ENCODE data around the gene MYB. TPM values are rescaled to one million over a fixed set of nuclear protein-coding genes. Genes with fewer than 3 reads are reported as not detected.

The MYB gene
- total RNA-seq, 2 donors from 2014 or later: not detected

DNA sequence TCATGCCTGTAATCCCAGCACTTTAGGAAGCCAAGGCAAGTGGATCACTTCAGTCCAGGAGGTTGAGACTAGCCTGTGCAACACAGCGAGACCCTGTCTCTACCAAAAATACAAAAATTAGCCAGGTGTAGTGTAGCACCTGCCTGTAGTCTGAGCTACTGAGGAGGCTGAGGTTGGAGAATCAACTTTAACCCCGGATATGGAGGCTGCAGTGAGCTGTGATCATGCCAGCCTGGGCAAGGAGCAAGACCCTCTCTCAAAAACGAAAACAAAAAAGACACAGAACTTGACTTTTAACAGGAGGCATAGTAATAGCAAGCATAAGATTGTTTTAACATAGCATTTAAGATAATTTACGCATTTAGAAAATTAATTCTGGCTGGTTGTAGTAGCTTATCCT is 32.5 kb downstream of the MYB start:
- ATAC-seq (ENCODE audit: insufficient number of reproducible peaks, low FRiP score, low read depth): no peak
- no peak for DNase-seq (ENCODE audit: low spot score)
- Histone ChIP-seq H3K36me3 (no peaks in the 10 kb centered on the region), H3K4me3 (no peak overlapping the region), H3K27ac (no peak overlapping the region), H3K4me1 (ENCODE audit: control insufficient read depth in 1 of 2, low read depth in 2 of 2) (no peaks in the 10 kb centered on the region), H3K27me3 (replicated peaks; ENCODE audit: insufficient read depth) (no peaks in the 10 kb centered on the region), H3K9me3 (no peaks in the 10 kb centered on the region)
- TF ChIP-seq, protein P1, sequence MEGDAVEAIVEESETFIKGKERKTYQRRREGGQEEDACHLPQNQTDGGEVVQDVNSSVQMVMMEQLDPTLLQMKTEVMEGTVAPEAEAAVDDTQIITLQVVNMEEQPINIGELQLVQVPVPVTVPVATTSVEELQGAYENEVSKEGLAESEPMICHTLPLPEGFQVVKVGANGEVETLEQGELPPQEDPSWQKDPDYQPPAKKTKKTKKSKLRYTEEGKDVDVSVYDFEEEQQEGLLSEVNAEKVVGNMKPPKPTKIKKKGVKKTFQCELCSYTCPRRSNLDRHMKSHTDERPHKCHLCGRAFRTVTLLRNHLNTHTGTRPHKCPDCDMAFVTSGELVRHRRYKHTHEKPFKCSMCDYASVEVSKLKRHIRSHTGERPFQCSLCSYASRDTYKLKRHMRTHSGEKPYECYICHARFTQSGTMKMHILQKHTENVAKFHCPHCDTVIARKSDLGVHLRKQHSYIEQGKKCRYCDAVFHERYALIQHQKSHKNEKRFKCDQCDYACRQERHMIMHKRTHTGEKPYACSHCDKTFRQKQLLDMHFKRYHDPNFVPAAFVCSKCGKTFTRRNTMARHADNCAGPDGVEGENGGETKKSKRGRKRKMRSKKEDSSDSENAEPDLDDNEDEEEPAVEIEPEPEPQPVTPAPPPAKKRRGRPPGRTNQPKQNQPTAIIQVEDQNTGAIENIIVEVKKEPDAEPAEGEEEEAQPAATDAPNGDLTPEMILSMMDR (IDR thresholded peaks at IDR 0.05): no peak

DNA sequence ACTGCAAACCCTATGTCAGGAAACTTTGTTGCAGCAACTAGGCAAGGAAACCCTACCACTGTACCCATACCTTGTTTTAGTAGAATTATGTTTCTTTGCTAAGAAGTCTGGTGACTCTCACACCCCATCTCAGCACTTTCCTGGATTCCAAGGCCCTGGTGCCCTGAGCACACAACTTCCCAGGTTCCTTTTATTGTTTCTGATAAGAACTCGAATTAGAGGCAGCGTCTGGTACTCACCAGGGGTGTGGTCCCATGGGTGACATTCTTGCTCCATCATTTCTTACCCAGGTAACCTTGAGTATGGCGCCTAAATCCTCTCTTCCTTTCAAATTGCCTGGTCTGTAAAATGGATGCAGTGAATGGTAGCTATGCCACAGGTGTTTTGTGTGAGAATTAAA is 34.1 kb downstream of the MYB start:
- H3K4me1 ChIP-seq (ENCODE audit: control insufficient read depth in 1 of 2, low read depth in 2 of 2): no peaks in the 10 kb centered on the region
- ATAC-seq (ENCODE audit: insufficient number of reproducible peaks, low FRiP score, low read depth): no peak
- no peaks in the 10 kb centered on the region for H3K9me3 ChIP-seq
- no peak for DNase-seq (ENCODE audit: low spot score)
- H3K27me3 ChIP-seq (replicated peaks; ENCODE audit: insufficient read depth): no peaks in the 10 kb centered on the region
- no peak overlapping the region for H3K27ac ChIP-seq
- no peaks in the 10 kb centered on the region for H3K36me3 ChIP-seq
- TF ChIP-seq, protein P1 (IDR thresholded peaks at IDR 0.05): no peak
- H3K4me3 ChIP-seq: no peak overlapping the region

DNA sequence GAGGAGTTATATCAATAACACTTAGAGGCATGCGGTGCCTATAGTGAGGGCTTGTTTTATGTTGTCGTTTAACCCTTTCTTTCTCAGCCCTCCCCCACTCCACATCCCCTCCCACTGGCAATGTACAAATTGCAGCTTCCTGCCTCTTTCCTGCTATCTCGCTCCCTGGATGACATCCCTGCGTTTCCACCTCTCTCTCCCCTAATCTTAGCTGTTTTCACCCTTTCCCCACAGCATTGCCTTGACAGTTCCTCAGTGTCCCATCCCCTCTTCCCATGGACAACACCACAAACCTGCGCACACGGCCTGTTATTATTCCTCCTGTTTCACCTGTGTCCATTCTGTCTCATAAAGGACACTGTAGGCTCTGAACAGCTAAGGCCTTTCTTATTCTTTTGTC is 34.5 kb downstream of the MYB start:
- ATAC-seq (ENCODE audit: insufficient number of reproducible peaks, low FRiP score, low read depth): no peak
- Histone ChIP-seq H3K27ac (no peak overlapping the region), H3K9me3 (no peaks in the 10 kb centered on the region), H3K36me3 (no peaks in the 10 kb centered on the region), H3K4me1 (ENCODE audit: control insufficient read depth in 1 of 2, low read depth in 2 of 2) (no peaks in the 10 kb centered on the region), H3K4me3 (no peak overlapping the region), H3K27me3 (replicated peaks; ENCODE audit: insufficient read depth) (no peaks in the 10 kb centered on the region)
- TF ChIP-seq, protein P1 (IDR thresholded peaks at IDR 0.05): no peak
- no peak for DNase-seq (ENCODE audit: low spot score)

DNA sequence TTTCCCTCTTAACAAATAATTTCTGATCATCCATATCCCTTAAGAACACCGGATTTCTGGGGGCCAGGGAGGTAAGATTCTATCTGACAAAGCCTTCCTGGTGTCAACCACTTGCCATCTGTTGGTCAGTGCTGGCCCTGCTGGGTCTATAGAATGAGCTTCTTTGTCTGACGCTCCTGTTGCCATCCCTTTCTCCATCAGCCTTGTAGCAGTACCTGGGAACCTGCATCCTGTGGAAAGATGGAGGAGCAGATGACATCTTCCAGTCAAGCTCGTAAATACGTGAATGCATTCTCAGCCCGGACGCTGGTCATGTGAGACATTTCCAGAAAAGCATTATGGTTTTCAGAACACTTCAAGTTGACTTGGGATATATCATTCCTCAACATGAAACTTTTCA is 36.6 kb downstream of the MYB start:
- ATAC-seq (ENCODE audit: insufficient number of reproducible peaks, low FRiP score, low read depth): no peak
- no peak overlapping the region for H3K27ac ChIP-seq
- no peaks in the 10 kb centered on the region for H3K27me3 ChIP-seq (replicated peaks; ENCODE audit: insufficient read depth)
- H3K9me3 ChIP-seq: no peaks in the 10 kb centered on the region
- TF ChIP-seq, protein P1 (IDR thresholded peaks at IDR 0.05): no peak
- no peaks in the 10 kb centered on the region for H3K36me3 ChIP-seq
- no peaks in the 10 kb centered on the region for H3K4me1 ChIP-seq (ENCODE audit: control insufficient read depth in 1 of 2, low read depth in 2 of 2)
- no peak for DNase-seq (ENCODE audit: low spot score)
- no peak overlapping the region for H3K4me3 ChIP-seq

DNA sequence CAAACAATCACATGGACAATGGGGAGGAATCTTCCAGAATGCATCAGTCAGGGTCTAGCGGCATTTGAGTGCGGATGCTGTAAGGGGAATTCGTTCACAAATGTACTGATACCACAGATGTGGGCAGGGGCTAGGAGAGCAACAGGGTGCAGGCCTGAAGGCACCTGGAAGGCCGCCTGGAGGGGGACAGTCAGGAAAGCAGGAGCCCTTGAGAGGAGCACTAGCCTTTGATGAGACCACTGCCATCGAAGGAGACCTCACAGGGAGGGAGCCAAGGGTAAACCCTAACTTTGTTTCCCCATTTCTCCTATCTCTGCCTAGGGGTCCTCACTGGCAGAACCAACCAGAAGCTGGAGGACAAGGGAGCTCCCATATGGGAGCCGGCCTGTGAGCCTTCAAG is 38.2 kb downstream of the MYB start:
- DNase-seq (ENCODE audit: low spot score) (no peak), ATAC-seq (ENCODE audit: insufficient number of reproducible peaks, low FRiP score, low read depth) (no peak)
- H3K9me3 ChIP-seq: no peaks in the 10 kb centered on the region
- H3K4me3 ChIP-seq: no peak overlapping the region
- TF ChIP-seq, protein P1 (IDR thresholded peaks at IDR 0.05): no peak
- H3K27me3 ChIP-seq (replicated peaks; ENCODE audit: insufficient read depth): no peaks in the 10 kb centered on the region
- H3K36me3 ChIP-seq: no peaks in the 10 kb centered on the region
- H3K4me1 ChIP-seq (ENCODE audit: control insufficient read depth in 1 of 2, low read depth in 2 of 2): no peaks in the 10 kb centered on the region
- no peak overlapping the region for H3K27ac ChIP-seq
